Stimulated activated CD4-positive, alpha-beta T cell treated with anti-CD3 and anti-CD28 coated beads, Interleukin-1b, Interleukin-23, amount 100 ng/mL, for 4 hours (primary cell): ENCODE data around the gene TREX2.

Experiments
- DNase-seq, 2 donors: peaks; one replicate each; pipeline ENCODE4 v3.0.0-alpha.2; 2020; ENCODE audit warnings: low read depth in 2 of 2

Gene TREX2

GRCh38 chrX:153435845-153436244, 10.0 kb downstream of the TREX2 start:
- no peak for DNase-seq

- DNase-seq: no peak
Measured at GRCh38 chrX:153434801-153435200, 11.1 kb downstream of the TREX2 start.

GRCh38 chrX:153433781-153434285, 12.0 kb downstream of the TREX2 start:
- no peak for DNase-seq

- DNase-seq: no peak
Measured at GRCh38 chrX:153433161-153433680, 12.6 kb downstream of the TREX2 start.

- DNase-seq: no peak
Measured at GRCh38 chrX:153430796-153431195, 15.1 kb downstream of the TREX2 start.

- no peak for DNase-seq
Measured at GRCh38 chrX:153426204-153426603, 19.7 kb downstream of the TREX2 start.

- no peak for DNase-seq
Measured at GRCh38 chrX:153423652-153424051, 22.2 kb downstream of the TREX2 start.

GRCh38 chrX:153421856-153422255, 24.0 kb downstream of the TREX2 start:
- DNase-seq: no peak

GRCh38 chrX:153420851-153421599, 24.8 kb downstream of the TREX2 start:
- no peak for DNase-seq

- DNase-seq: no peak
Measured at GRCh38 chrX:153417637-153418036, 28.2 kb downstream of the TREX2 start.

GRCh38 chrX:153416781-153417450, 28.9 kb downstream of the TREX2 start:
- no peak for DNase-seq

- no peak for DNase-seq
Measured at GRCh38 chrX:153414856-153415510, 30.9 kb downstream of the TREX2 start.

GRCh38 chrX:153413731-153414130, 32.1 kb downstream of the TREX2 start:
- DNase-seq: no peak

GRCh38 chrX:153412746-153413720, 32.8 kb downstream of the TREX2 start:
- DNase-seq: no peak

GRCh38 chrX:153411988-153412574, 33.8 kb downstream of the TREX2 start:
- no peak for DNase-seq

- DNase-seq: peak; percentile 37 to 41
Measured at GRCh38 chrX:153411255-153411987, 34.4 kb downstream of the TREX2 start, which contains the start of gene ZFP92. Gene ZFP92, plus strand, starts transcription at chrX:153411472. Its CDS starts 6,851 bp downstream, at chrX:153418323.

GRCh38 chrX:153410888-153411254, 35.0 kb downstream of the TREX2 start:
- DNase-seq: no peak

GRCh38 chrX:153410373-153410772, 35.5 kb downstream of the TREX2 start:
- DNase-seq: no peak

GRCh38 chrX:153409414-153410101, 36.3 kb downstream of the TREX2 start:
- DNase-seq: no peak
